Measurements from ENCODE around the gene SLC44A5. TPM values are rescaled to one million over a fixed set of nuclear protein-coding genes. Genes with fewer than 3 reads are reported as not detected.
"Not testable (repeated sequence)": the region's sequence is repeated elsewhere in the genome, so short reads cannot be mapped to it uniquely, and the experiment has no call there.

SLC44A5 gene
- total and polyA plus RNA-seq, 4 donors: 0.13 to 1.1 (median 0.22) TPM

DNA sequence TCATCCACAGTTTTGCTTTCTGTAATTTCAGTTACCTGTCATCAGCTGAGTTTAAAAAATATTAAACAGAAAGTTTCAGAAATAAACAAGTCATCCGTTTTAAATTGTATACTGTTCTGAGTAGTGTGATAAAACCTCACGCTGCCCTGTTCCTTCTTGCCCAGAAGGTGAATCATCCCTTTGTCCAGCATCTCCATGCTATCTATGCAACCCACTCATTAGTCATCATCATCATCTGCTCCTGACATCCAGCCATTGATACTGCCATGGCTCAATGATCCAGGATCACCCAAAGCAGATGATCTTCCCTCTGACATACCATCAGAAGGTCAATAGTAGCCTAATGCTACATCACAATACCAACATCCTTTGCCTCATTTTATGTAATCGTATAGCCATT is 198.3 kb downstream of the SLC44A5 start:
- peaks cover 0 to 1% (median 0%) of the 10 kb centered on the region in 4 donors for H3K9me3 ChIP-seq (ENCODE audit: control insufficient read depth in 4 of 4, low read length in 3 of 4)
- H3K27ac ChIP-seq (ENCODE audit: low read depth in 1 of 2, low read length in 2 of 2): no peak overlapping the region
- H3K4me1 ChIP-seq (ENCODE audit: control insufficient read depth in 4 of 4, insufficient read depth in 4 of 4, low read length in 3 of 4): no peaks in the 10 kb centered on the region
- no peaks in the 10 kb centered on the region for H3K36me3 ChIP-seq (ENCODE audit: control insufficient read depth in 4 of 4, insufficient read depth in 3 of 4, low read depth in 1 of 4, low read length in 3 of 4)
- H3K9ac ChIP-seq (ENCODE audit: low read depth in 1 of 2, low read length in 2 of 2): no peak overlapping the region
- no peak overlapping the region for H3K4me3 ChIP-seq (ENCODE audit: low read depth in 1 of 3, low read length in 3 of 3)
- no peak for DNase-seq (ENCODE audit: low spot score)
- no peak for TF ChIP-seq RXRA (IDR thresholded peaks at IDR 0.05)
- TF ChIP-seq GABPA (IDR thresholded peaks at IDR 0.05 in 1 of 2, conservative IDR thresholded peaks at IDR 0.05 in 1 of 2): no peak
- TF ChIP-seq FOXA2 (IDR thresholded peaks at IDR 0.05): no peak
- TF ChIP-seq, protein P1, sequence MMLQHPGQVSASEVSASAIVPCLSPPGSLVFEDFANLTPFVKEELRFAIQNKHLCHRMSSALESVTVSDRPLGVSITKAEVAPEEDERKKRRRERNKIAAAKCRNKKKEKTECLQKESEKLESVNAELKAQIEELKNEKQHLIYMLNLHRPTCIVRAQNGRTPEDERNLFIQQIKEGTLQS (IDR thresholded peaks at IDR 0.05): no peak
- TF ChIP-seq YY1 (IDR thresholded peaks at IDR 0.05): no peak
- TF ChIP-seq NR2F2 (IDR thresholded peaks at IDR 0.05): no peak
- WGBS: 69% methylated on average over 3 of the region's 3 CpGs
- no peaks in the 10 kb centered on the region for H3K27me3 ChIP-seq (ENCODE audit: control insufficient read depth in 4 of 4, insufficient read depth in 4 of 4, low read length in 3 of 4)

DNA sequence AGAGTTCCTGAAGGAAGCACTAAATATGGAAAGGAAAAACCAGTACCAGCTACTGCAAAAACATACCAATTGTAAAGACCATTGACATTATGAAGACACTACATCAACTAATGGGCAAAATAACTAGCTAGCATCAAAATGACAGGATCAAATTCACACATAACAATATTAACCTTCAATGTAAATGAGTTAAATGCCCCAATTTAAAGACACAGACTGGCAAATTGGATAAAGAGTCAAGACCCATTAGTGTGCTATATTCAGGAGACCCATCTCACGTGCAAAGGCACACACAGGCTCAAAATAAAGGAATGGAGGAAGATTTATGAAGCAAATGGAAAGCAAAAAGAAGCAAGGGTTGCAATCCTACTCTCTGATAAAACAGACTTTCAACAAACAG is 206.2 kb downstream of the SLC44A5 start:
- not testable (repeated sequence) for DNase-seq (ENCODE audit: low spot score); H3K36me3 ChIP-seq (ENCODE audit: control insufficient read depth in 4 of 4, insufficient read depth in 3 of 4, low read depth in 1 of 4, low read length in 3 of 4)
- 59% methylated on average over 1 of the region's 1 CpG for WGBS

DNA sequence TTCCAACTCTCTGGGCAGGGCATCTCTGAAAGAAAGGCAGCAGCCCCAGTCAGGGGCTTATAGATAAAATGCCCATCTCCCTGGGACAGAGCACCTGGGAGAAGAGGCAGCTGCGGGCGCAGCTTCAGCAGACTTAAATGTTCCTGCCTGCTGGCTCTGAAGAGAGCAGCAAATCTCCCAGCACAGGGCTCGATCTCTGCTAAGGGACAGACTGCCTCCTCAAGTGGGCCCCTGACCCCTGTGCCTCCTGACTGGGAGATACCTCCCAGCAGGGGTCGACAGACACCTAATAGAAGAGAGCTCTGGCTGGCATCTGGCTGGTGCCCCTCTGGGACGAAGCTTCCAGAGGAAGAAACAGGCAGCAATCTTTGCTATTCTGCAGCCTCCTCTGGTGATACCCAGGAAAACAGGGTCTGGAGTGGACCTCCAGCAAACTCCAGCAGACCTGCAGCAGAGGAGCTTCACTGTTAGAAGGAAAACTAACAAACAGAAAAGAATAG is 207.7 kb downstream of the SLC44A5 start:
- H3K36me3 ChIP-seq (ENCODE audit: control insufficient read depth in 4 of 4, insufficient read depth in 3 of 4, low read depth in 1 of 4, low read length in 3 of 4); H3K4me1 ChIP-seq (ENCODE audit: control insufficient read depth in 4 of 4, insufficient read depth in 4 of 4, low read length in 3 of 4); H3K9me3 ChIP-seq (ENCODE audit: control insufficient read depth in 4 of 4, low read length in 3 of 4); H3K27ac ChIP-seq (ENCODE audit: low read depth in 1 of 2, low read length in 2 of 2); H3K27me3 ChIP-seq (ENCODE audit: control insufficient read depth in 4 of 4, insufficient read depth in 4 of 4, low read length in 3 of 4); H3K9ac ChIP-seq (ENCODE audit: low read depth in 1 of 2, low read length in 2 of 2); H3K4me3 ChIP-seq (ENCODE audit: low read depth in 1 of 3, low read length in 3 of 3); DNase-seq (ENCODE audit: low spot score): not testable (repeated sequence)
- WGBS: 75% methylated on average over 5 of the region's 5 CpGs

More for the DNA sequence above, 206.2 kb downstream of the SLC44A5 start:
- not testable (repeated sequence) for H3K27ac ChIP-seq (ENCODE audit: low read depth in 1 of 2, low read length in 2 of 2); H3K9ac ChIP-seq (ENCODE audit: low read depth in 1 of 2, low read length in 2 of 2); H3K27me3 ChIP-seq (ENCODE audit: control insufficient read depth in 4 of 4, insufficient read depth in 4 of 4, low read length in 3 of 4); H3K9me3 ChIP-seq (ENCODE audit: control insufficient read depth in 4 of 4, low read length in 3 of 4); H3K4me1 ChIP-seq (ENCODE audit: control insufficient read depth in 4 of 4, insufficient read depth in 4 of 4, low read length in 3 of 4); H3K4me3 ChIP-seq (ENCODE audit: low read depth in 1 of 3, low read length in 3 of 3)

GRCh38 chr1:75400716-75401115 is 210.2 kb downstream of the SLC44A5 start:
- no peak for DNase-seq (ENCODE audit: low spot score)
- Histone ChIP-seq H3K36me3 (ENCODE audit: control insufficient read depth in 4 of 4, insufficient read depth in 3 of 4, low read depth in 1 of 4, low read length in 3 of 4) (no peaks in the 10 kb centered on the region), H3K4me3 (ENCODE audit: low read depth in 1 of 3, low read length in 3 of 3) (no peak overlapping the region), H3K4me1 (ENCODE audit: control insufficient read depth in 4 of 4, insufficient read depth in 4 of 4, low read length in 3 of 4) (no peaks in the 10 kb centered on the region), H3K27me3 (ENCODE audit: control insufficient read depth in 4 of 4, insufficient read depth in 4 of 4, low read length in 3 of 4) (no peaks in the 10 kb centered on the region), H3K9ac (ENCODE audit: low read depth in 1 of 2, low read length in 2 of 2) (no peak overlapping the region), H3K27ac (ENCODE audit: low read depth in 1 of 2, low read length in 2 of 2) (no peak overlapping the region), H3K9me3 (ENCODE audit: control insufficient read depth in 4 of 4, low read length in 3 of 4) (no peaks in the 10 kb centered on the region)
- 82% methylated on average over 1 of the region's 1 CpG for WGBS
- no peak for TF ChIP-seq TAF1 (conservative IDR thresholded peaks at IDR 0.05)
- TF ChIP-seq, protein P2, sequence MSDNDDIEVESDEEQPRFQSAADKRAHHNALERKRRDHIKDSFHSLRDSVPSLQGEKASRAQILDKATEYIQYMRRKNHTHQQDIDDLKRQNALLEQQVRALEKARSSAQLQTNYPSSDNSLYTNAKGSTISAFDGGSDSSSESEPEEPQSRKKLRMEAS (IDR thresholded peaks at IDR 0.05): no peak
- no peak for TF ChIP-seq YY1 (IDR thresholded peaks at IDR 0.05)
- no peak for TF ChIP-seq FOXA2 (IDR thresholded peaks at IDR 0.05)
- TF ChIP-seq EGR1 (IDR thresholded peaks at IDR 0.05; ENCODE audit: low read depth in 2 of 2): no peak
- TF ChIP-seq, protein P3, sequence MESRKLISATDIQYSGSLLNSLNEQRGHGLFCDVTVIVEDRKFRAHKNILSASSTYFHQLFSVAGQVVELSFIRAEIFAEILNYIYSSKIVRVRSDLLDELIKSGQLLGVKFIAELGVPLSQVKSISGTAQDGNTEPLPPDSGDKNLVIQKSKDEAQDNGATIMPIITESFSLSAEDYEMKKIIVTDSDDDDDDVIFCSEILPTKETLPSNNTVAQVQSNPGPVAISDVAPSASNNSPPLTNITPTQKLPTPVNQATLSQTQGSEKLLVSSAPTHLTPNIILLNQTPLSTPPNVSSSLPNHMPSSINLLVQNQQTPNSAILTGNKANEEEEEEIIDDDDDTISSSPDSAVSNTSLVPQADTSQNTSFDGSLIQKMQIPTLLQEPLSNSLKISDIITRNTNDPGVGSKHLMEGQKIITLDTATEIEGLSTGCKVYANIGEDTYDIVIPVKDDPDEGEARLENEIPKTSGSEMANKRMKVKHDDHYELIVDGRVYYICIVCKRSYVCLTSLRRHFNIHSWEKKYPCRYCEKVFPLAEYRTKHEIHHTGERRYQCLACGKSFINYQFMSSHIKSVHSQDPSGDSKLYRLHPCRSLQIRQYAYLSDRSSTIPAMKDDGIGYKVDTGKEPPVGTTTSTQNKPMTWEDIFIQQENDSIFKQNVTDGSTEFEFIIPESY (IDR thresholded peaks at IDR 0.05): no peak
- TF ChIP-seq NR2F2 (IDR thresholded peaks at IDR 0.05): no peak
- TF ChIP-seq FOXA1 (IDR thresholded peaks at IDR 0.05): no peak
- TF ChIP-seq RAD21 (IDR thresholded peaks at IDR 0.05): no peak
- no peak for TF ChIP-seq RXRA (IDR thresholded peaks at IDR 0.05)
- no peak for TF ChIP-seq GABPA (IDR thresholded peaks at IDR 0.05 in 1 of 2, conservative IDR thresholded peaks at IDR 0.05 in 1 of 2)
- no peak for TF ChIP-seq SP1 (IDR thresholded peaks at IDR 0.05)
- TF ChIP-seq HNF4A (conservative IDR thresholded peaks at IDR 0.05): no peak
- TF ChIP-seq HNF4G (IDR thresholded peaks at IDR 0.05): no peak
- TF ChIP-seq, protein P1 (IDR thresholded peaks at IDR 0.05): no peak
- TF ChIP-seq, protein P4, sequence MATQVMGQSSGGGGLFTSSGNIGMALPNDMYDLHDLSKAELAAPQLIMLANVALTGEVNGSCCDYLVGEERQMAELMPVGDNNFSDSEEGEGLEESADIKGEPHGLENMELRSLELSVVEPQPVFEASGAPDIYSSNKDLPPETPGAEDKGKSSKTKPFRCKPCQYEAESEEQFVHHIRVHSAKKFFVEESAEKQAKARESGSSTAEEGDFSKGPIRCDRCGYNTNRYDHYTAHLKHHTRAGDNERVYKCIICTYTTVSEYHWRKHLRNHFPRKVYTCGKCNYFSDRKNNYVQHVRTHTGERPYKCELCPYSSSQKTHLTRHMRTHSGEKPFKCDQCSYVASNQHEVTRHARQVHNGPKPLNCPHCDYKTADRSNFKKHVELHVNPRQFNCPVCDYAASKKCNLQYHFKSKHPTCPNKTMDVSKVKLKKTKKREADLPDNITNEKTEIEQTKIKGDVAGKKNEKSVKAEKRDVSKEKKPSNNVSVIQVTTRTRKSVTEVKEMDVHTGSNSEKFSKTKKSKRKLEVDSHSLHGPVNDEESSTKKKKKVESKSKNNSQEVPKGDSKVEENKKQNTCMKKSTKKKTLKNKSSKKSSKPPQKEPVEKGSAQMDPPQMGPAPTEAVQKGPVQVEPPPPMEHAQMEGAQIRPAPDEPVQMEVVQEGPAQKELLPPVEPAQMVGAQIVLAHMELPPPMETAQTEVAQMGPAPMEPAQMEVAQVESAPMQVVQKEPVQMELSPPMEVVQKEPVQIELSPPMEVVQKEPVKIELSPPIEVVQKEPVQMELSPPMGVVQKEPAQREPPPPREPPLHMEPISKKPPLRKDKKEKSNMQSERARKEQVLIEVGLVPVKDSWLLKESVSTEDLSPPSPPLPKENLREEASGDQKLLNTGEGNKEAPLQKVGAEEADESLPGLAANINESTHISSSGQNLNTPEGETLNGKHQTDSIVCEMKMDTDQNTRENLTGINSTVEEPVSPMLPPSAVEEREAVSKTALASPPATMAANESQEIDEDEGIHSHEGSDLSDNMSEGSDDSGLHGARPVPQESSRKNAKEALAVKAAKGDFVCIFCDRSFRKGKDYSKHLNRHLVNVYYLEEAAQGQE (IDR thresholded peaks at IDR 0.05): no peak
